Osteoblast (primary cell): ENCODE data around the gene PHETA2. TPM values are rescaled to one million over a fixed set of nuclear protein-coding genes. Genes with fewer than 3 reads are reported as not detected.
"Not testable (repeated sequence)": the region's sequence is repeated elsewhere in the genome, so short reads cannot be mapped to it uniquely, and the experiment has no call there.

Experiments
- DNase-seq: peaks from one replicate; pipeline ENCODE4 v3.0.0; 2011; ENCODE audit warnings: low spot score, mixed read lengths; ENCODE audit not compliant: insufficient read length; ENCODE audit errors: missing footprints
- H2AFZ ChIP-seq: 2 replicates; pipeline ENCODE4 v1.6.0; 2011; ENCODE audit warnings: mild to moderate bottlenecking, low read length
- H3K27ac ChIP-seq: 2 replicates; pipeline ENCODE4 v1.5.1; 2011; ENCODE audit warnings: mild to moderate bottlenecking, low read depth, low read length, moderate library complexity
- H3K27me3 ChIP-seq: 2 replicates; pipeline ENCODE4 v1.6.0; 2012; ENCODE audit warnings: mild to moderate bottlenecking, control low read depth, inconsistent platforms, low read length, moderate library complexity; ENCODE audit not compliant: insufficient read depth
- H3K36me3 ChIP-seq: 2 replicates; pipeline ENCODE4 v1.5.1; 2011; ENCODE audit warnings: mild to moderate bottlenecking, low read length, control low read depth, moderate library complexity; ENCODE audit not compliant: insufficient read depth
- H3K4me1 ChIP-seq: 2 replicates; pipeline ENCODE4 v1.5.1; 2011; ENCODE audit warnings: mild to moderate bottlenecking, low read length, control low read depth, moderate library complexity; ENCODE audit not compliant: insufficient read depth
- H3K4me2 ChIP-seq: 2 replicates; pipeline ENCODE4 v1.6.0; 2011; ENCODE audit warnings: mild to moderate bottlenecking, low read length; ENCODE audit not compliant: insufficient read depth
- H3K4me3 ChIP-seq: fragments of 200-600 bp; sonication (generic); 3 replicates; pipeline ENCODE4 v1.5.1; 2012; ENCODE audit warnings: mild to moderate bottlenecking, low read length, inconsistent platforms; ENCODE audit not compliant: insufficient read depth
- H3K79me2 ChIP-seq: 2 replicates; pipeline ENCODE4 v1.6.0; 2012; ENCODE audit warnings: mild to moderate bottlenecking, low read length, control low read depth, inconsistent platforms; ENCODE audit not compliant: insufficient read depth
- H3K9me3 ChIP-seq: 2 replicates; pipeline ENCODE4 v1.5.1; 2011; ENCODE audit warnings: low read depth, low read length, control low read depth
- H4K20me1 ChIP-seq: 2 replicates; pipeline ENCODE4 v1.6.0; 2012; ENCODE audit warnings: mild to moderate bottlenecking, low read length, control low read depth; ENCODE audit not compliant: insufficient read depth
- small RNA-seq: library from RNA; depleted of rRNA; stranded (forward); fragments of <200 nt; gene quantifications from one replicate; pipeline ENCODE3, GENCODE V24; 2012
- total RNA-seq: library from RNA; depleted of rRNA; stranded (reverse); fragments of >200 nt; gene quantifications from 2 replicates; pipeline ENCODE4 v1.2.3, GENCODE V29; 2012
- TF ChIP-seq, protein P1 (sequence below): IDR thresholded peaks from 2 replicates; pipeline ENCODE4 v1.5.1; 2011; ENCODE audit warnings: mild to moderate bottlenecking, low read depth, low read length, moderate library complexity; ENCODE audit errors: extremely low read depth

The PHETA2 gene
- total RNA-seq, 1 donor: 23.9 TPM

DNA sequence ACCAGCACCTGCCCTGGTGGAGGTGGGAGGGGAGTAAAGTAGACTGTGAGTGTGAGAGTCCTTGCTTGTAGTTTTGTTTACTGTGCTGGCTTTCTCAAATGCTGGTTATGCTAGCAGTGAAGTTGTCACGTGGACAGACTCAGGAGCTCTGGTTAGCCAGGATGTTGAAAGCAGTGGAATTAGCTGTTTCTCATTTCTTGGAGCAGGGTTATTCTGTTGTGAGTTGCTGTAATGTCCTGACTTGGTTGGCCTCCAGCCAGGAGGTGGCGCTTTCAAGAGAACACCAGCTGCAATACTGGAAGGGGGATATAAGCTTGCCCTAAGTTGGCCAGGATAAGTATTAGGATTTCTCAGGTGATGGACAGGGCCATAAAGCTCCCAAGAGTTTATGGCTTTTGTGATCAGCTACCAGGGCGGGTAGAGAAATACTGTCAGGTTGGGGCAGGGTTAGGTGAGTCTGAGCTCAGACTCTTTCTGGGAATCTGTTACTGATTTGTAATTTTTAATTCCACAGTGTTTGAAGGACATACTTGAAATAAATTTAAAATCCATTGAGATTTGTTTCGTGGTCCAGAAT lies 42.9 kb downstream of the PHETA2 start:
- peaks cover 9% of the 10 kb centered on the region for H3K9me3 ChIP-seq
- TF ChIP-seq, protein P1, sequence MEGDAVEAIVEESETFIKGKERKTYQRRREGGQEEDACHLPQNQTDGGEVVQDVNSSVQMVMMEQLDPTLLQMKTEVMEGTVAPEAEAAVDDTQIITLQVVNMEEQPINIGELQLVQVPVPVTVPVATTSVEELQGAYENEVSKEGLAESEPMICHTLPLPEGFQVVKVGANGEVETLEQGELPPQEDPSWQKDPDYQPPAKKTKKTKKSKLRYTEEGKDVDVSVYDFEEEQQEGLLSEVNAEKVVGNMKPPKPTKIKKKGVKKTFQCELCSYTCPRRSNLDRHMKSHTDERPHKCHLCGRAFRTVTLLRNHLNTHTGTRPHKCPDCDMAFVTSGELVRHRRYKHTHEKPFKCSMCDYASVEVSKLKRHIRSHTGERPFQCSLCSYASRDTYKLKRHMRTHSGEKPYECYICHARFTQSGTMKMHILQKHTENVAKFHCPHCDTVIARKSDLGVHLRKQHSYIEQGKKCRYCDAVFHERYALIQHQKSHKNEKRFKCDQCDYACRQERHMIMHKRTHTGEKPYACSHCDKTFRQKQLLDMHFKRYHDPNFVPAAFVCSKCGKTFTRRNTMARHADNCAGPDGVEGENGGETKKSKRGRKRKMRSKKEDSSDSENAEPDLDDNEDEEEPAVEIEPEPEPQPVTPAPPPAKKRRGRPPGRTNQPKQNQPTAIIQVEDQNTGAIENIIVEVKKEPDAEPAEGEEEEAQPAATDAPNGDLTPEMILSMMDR: no peak

DNA sequence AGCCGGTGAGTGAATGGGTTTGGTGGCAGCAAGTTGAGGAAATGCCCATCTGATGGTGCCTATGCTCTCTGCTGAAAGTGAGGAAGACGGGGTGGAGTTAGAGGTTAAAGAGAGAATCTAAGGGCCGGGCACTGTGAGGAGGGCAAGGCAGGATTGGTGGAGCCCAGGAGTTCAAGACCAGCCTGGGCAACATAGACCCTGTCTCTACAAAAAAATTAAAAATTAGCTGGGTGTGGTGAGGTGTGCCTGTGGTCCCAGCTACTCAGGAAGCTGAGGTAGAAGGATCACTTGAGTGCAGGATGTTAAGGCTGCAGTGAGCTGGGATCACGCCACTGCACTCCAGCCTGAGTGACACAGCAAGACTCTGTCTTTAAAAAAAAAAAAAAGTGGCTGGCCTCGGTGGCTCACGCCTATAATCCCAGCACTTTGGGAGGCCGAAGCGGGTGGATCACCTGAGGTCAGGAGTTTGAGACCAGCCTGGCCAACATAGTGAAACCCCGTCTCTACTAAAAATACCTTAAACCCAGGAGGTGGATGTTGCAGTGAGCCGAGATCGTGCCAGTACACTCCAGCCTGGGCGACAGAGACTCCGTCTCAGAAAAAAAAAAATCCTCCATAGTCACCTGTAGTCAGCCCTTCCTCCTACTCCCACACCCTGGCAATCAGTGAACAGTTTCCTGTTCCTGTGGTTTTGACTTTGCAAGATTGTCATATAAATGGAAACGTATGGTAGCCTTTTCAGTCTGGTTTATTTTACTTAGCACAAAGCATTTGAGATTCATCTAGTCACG lies 46.4 kb downstream of the PHETA2 start:
- not testable (repeated sequence) for H3K27ac ChIP-seq, DNase-seq, H3K4me3 ChIP-seq, H3K27me3 ChIP-seq, H4K20me1 ChIP-seq, H3K36me3 ChIP-seq, H3K4me1 ChIP-seq, H3K79me2 ChIP-seq, H2AFZ ChIP-seq, H3K4me2 ChIP-seq, H3K9me3 ChIP-seq

More for the DNA sequence above, 42.9 kb downstream of the PHETA2 start:
- H2AFZ ChIP-seq: no peak overlapping the region
- no peak overlapping the region for H3K4me3 ChIP-seq
- no peak for DNase-seq
- no peaks in the 10 kb centered on the region for H3K27me3 ChIP-seq
- H3K79me2 ChIP-seq: no peaks in the 10 kb centered on the region
- H3K36me3 ChIP-seq: no peaks in the 10 kb centered on the region
- peaks cover 8% of the 10 kb centered on the region for H4K20me1 ChIP-seq
- H3K4me1 ChIP-seq: no peaks in the 10 kb centered on the region
- no peak overlapping the region for H3K4me2 ChIP-seq
- H3K27ac ChIP-seq: no peak overlapping the region

DNA sequence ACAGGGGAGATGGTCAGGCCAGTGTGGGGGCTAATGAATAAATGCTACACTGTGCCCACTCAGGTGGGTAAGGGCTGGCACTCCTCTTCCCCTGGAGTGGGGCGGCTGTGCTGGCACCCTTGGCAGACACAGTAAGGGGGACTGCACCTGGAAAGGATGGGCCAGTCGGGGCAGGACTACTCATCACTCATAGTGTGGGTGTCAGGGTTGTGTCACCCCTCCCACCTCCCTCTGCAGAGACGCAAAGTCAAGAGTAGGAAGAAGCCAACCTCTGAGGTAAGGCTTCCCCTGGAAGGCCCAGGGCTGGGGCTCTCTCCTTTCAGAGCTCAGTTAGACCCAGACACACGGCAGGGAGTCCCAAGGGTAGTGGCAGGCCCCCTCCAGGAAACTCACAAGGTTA lies 49.5 kb downstream of the PHETA2 start:
- not testable (repeated sequence) for H3K9me3 ChIP-seq, H3K4me2 ChIP-seq, H3K4me3 ChIP-seq, H3K27me3 ChIP-seq, H3K36me3 ChIP-seq, H4K20me1 ChIP-seq, H2AFZ ChIP-seq, H3K79me2 ChIP-seq, H3K4me1 ChIP-seq, DNase-seq, H3K27ac ChIP-seq

DNA sequence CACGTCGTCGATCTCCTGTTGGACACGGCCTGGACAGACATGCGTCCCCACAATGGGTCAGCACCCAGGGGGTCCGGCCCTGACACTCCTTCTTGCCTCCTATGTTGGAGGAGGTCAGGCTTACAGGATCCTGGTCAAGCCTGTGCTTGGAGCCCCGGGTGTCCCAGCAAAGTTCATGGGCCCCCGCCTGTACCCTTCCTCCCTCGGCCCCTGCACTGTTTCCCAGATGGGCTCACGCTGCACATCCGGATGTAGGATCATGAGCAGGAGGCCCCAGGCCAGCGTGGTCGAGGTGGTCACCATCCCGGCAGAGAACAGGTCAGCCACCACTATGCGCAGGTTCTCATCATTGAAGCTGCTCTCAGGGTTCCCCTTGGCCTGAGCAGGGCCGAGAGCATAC lies 53.6 kb downstream of the PHETA2 start:
- no peak overlapping the region for H3K27ac ChIP-seq
- DNase-seq: no peak
- no peaks in the 10 kb centered on the region for H3K9me3 ChIP-seq
- TF ChIP-seq, protein P1: no peak
- H2AFZ ChIP-seq: no peak overlapping the region
- no peaks in the 10 kb centered on the region for H3K36me3 ChIP-seq
- no peaks in the 10 kb centered on the region for H3K4me1 ChIP-seq
- H3K79me2 ChIP-seq: no peaks in the 10 kb centered on the region
- no peaks in the 10 kb centered on the region for H3K27me3 ChIP-seq
- H3K4me2 ChIP-seq: no peak overlapping the region
- H3K4me3 ChIP-seq: no peak overlapping the region
- H4K20me1 ChIP-seq: no peaks in the 10 kb centered on the region

DNA sequence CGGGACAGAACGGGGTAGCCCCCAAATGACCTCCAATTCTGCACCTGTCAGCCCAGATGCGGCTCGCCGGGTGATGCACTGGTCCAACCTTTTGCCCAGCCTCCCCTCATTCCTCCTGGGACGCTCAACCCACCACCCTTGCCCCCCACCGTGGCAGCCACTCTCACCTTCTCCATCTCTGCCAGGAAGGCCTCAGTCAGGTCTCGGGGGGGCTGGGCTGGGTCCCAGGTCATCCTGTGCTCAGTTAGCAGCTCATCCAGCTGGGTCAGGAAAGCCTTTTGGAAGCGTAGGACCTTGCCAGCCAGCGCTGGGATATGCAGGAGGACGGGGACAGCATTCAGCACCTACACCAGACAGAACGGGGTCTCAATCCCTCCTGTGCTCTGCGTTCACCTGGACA lies 54.0 kb downstream of the PHETA2 start:
- not testable (repeated sequence) for H4K20me1 ChIP-seq, H3K79me2 ChIP-seq, DNase-seq, H2AFZ ChIP-seq, H3K9me3 ChIP-seq, H3K36me3 ChIP-seq, H3K4me3 ChIP-seq, H3K27ac ChIP-seq, H3K27me3 ChIP-seq, H3K4me2 ChIP-seq, H3K4me1 ChIP-seq

Small RNAs within 50 kb of the gene (small RNA-seq; reads per million reads assigned to genes)
- gene SNORD13P1: not detected

Other genes starting within 250 kb of the PHETA2 start
- 71.6 and 80.3 TPM in 2 replicates for gene SREBF2, start 241.1 kb upstream of the PHETA2 start, total RNA-seq
- gene SHISA8, start 159.2 kb upstream of the PHETA2 start, total RNA-seq: not detected in 2 replicates
- gene TNFRSF13C, start 147.4 kb upstream of the PHETA2 start, total RNA-seq: under 0.01 TPM in 2 replicates
- gene CENPM, start 127.1 kb upstream of the PHETA2 start, total RNA-seq: 1.2 and 1.8 TPM in 2 replicates
- 0.29 and 0.36 TPM in 2 replicates for gene SEPTIN3, start 104.8 kb upstream of the PHETA2 start, total RNA-seq
- under 0.01 and 0.72 TPM in 2 replicates for gene WBP2NL, start 75.5 kb upstream of the PHETA2 start, total RNA-seq
- 35.9 and 44.2 TPM in 2 replicates for gene NAGA, start 3.4 kb upstream of the PHETA2 start, total RNA-seq
- gene SMDT1, start 5.5 kb downstream of the PHETA2 start, total RNA-seq: 4.7 and 7.7 TPM in 2 replicates
- gene NDUFA6, start 16.5 kb downstream of the PHETA2 start, total RNA-seq: 33.0 and 41.6 TPM in 2 replicates
- gene CYP2D6, start 56.6 kb downstream of the PHETA2 start, total RNA-seq: 0.29 and 0.36 TPM in 2 replicates
- gene TCF20, start 196.4 kb downstream of the PHETA2 start, total RNA-seq: 30.9 and 35.1 TPM in 2 replicates